Neuronal stem cell (in vitro differentiated cells): ENCODE data around the gene IP6K1.

ENCODE experiments used
- DNase-seq: peaks from one replicate; pipeline ENCODE4 v3.0.0-alpha.2; 2013; ENCODE audit warnings: low spot score
- H2AFZ ChIP-seq: one replicate; pipeline ENCODE4 v1.6.1; 2013; ENCODE audit warnings: mild to moderate bottlenecking, low read length, inconsistent platforms
- H2AK5ac ChIP-seq: 2 replicates; pipeline ENCODE4 v1.6.1; 2013; ENCODE audit warnings: low read depth, mild to moderate bottlenecking, inconsistent platforms, low read length, moderate library complexity, mixed read lengths
- H2BK120ac ChIP-seq: 2 replicates; pipeline ENCODE4 v1.6.1; 2013; ENCODE audit warnings: low read depth, mild to moderate bottlenecking, inconsistent platforms, low read length, moderate library complexity, mixed read lengths
- H2BK12ac ChIP-seq: one replicate; pipeline ENCODE4 v1.6.1; 2013; ENCODE audit warnings: low read length, inconsistent platforms
- H2BK15ac ChIP-seq: 2 replicates; pipeline ENCODE4 v1.6.1; 2013; ENCODE audit warnings: mild to moderate bottlenecking, low read length, inconsistent platforms, mixed read lengths
- H2BK5ac ChIP-seq: one replicate; pipeline ENCODE4 v1.6.1; 2013; ENCODE audit warnings: inconsistent platforms, mild to moderate bottlenecking, low read length, moderate library complexity
- H3K14ac ChIP-seq: one replicate; pipeline ENCODE4 v1.6.1; 2013; ENCODE audit warnings: low read length, inconsistent platforms
- H3K18ac ChIP-seq: 2 replicates; pipeline ENCODE4 v1.6.1; 2013; ENCODE audit warnings: low read length, inconsistent platforms
- H3K23ac ChIP-seq: 2 replicates; pipeline ENCODE4 v1.6.1; 2013; ENCODE audit warnings: low read depth, mild to moderate bottlenecking, mixed read lengths, low read length, inconsistent platforms; ENCODE audit not compliant: poor library complexity
- H3K27ac ChIP-seq: replicated peaks from 3 replicates; pipeline ENCODE4 v1.5.1; 2013; ENCODE audit warnings: low read length, inconsistent platforms
- H3K27me3 ChIP-seq, 3 experiments: 2 replicates each; pipeline ENCODE4 v1.6.1; 2013; ENCODE audit warnings: low read length in 3 of 3, mild to moderate bottlenecking in 2 of 3, inconsistent platforms in 1 of 3, low read depth in 1 of 3, mixed read lengths in 1 of 3, moderate library complexity in 1 of 3; ENCODE audit not compliant: control insufficient read depth in 3 of 3, insufficient read depth in 3 of 3
- H3K36me3 ChIP-seq, 2 donors: replicated peaks in 1 of 2; 2 replicates each; pipeline ENCODE4 v1.6.1; 2013; ENCODE audit warnings: low read length in 2 of 2; ENCODE audit not compliant: control insufficient read depth in 2 of 2, insufficient read depth in 2 of 2
- H3K4ac ChIP-seq: 2 replicates; pipeline ENCODE4 v1.6.1; 2013; ENCODE audit warnings: inconsistent platforms, mild to moderate bottlenecking, low read length, moderate library complexity
- H3K4me1 ChIP-seq, 2 donors: 1 replicate in 1 of 2; 2 replicates in 1 of 2; pipeline ENCODE4 v1.6.1; 2013; ENCODE audit warnings: low read length in 2 of 2, low read depth in 1 of 2; ENCODE audit not compliant: control insufficient read depth in 2 of 2, insufficient read depth in 1 of 2
- H3K4me2 ChIP-seq: one replicate; pipeline ENCODE4 v1.6.1; 2013; ENCODE audit warnings: mild to moderate bottlenecking, low read length, inconsistent platforms; ENCODE audit not compliant: insufficient read depth, poor library complexity, severe bottlenecking
- H3K4me3 ChIP-seq, 2 donors: 2 replicates each; pipeline ENCODE4 v1.5.1; 2013; ENCODE audit warnings: low read length in 2 of 2, mild to moderate bottlenecking in 2 of 2, inconsistent platforms in 1 of 2, moderate library complexity in 1 of 2
- H3K79me1 ChIP-seq: one replicate; pipeline ENCODE4 v1.6.1; 2013; ENCODE audit warnings: low read depth, mild to moderate bottlenecking, inconsistent platforms, low read length, moderate library complexity
- H3K9ac ChIP-seq: one replicate; pipeline ENCODE4 v1.6.1; 2013; ENCODE audit warnings: mild to moderate bottlenecking, low read depth, low read length, inconsistent platforms; ENCODE audit not compliant: poor library complexity
- H3K9me3 ChIP-seq, 2 donors: replicated peaks in 1 of 2; 2 replicates each; pipeline versions ENCODE3 to v1.6.1; 2013; ENCODE audit warnings: low read length in 2 of 2, mild to moderate bottlenecking in 2 of 2, inconsistent platforms in 1 of 2, low read depth in 1 of 2, mixed read lengths in 1 of 2, moderate library complexity in 1 of 2; ENCODE audit not compliant: control insufficient read depth in 2 of 2, insufficient read depth in 1 of 2
- H4K8ac ChIP-seq: one replicate; pipeline ENCODE4 v1.6.1; 2013; ENCODE audit warnings: low read depth, mild to moderate bottlenecking, inconsistent platforms, low read length, moderate library complexity
- H4K91ac ChIP-seq: one replicate; pipeline ENCODE4 v1.6.1; 2013; ENCODE audit warnings: low read length, low read depth, mild to moderate bottlenecking, inconsistent platforms; ENCODE audit not compliant: poor library complexity
- WGBS, 2 donors: extraction: QIAGEN DNeasy Blood & Tissue Kit; methylation state at CpG; one replicate each; pipeline ENCODE4 v1.1.7; 2013; ENCODE audit warnings: missing lambda C conversion rate in 2 of 2, mixed read lengths in 1 of 2; ENCODE audit not compliant: insufficient read length in 2 of 2, insufficient replicate concordance in 1 of 2; ENCODE audit errors: extremely low coverage in 2 of 2; 5-methylcytosine and 5-hydroxymethylcytosine counted together

The IP6K1 gene

DNA sequence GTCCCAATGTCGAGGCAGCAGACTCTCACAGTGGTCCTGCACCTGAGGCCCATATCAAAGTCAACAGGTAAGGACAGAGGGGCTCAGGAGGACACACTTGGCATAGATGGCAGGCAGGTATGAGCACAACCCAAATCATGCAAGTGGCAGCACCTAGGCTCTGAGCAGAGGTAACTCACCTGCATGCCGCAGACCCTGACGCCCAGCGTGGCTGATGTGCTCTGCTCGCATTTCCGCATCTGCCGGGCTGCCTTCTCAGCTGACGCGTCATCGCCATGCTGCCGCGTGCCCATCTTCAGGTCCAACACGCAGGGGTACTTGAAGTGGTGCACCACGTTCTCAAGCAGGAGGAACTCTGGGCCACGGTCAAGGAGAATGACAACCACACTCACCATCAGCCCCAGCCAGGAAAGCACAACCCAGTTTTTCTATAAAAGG lies 58.4 kb downstream of the IP6K1 start:
- Histone ChIP-seq H3K9me3 (no peaks in the 10 kb centered on the region), H3K14ac (no peak overlapping the region), H3K4ac (peak overlapping the region; percentile 39), H2BK15ac (no peak overlapping the region), H3K4me2 (no peak overlapping the region), H2BK120ac (no peak overlapping the region), H3K18ac (no peak overlapping the region), H3K27me3 (peaks cover 0 to 1% (median 0%) of the 10 kb centered on the region in 3 experiments), H2AK5ac (no peak overlapping the region), H3K4me3 (peak overlapping the region in 1 of 2 donors; percentile 7), H3K4me1 (peaks cover 5 to 9% of the 10 kb centered on the region in 2 donors), H4K91ac (no peak overlapping the region), H3K36me3 (peaks cover 41 to 78% of the 10 kb centered on the region in 2 donors), H2BK12ac (no peak overlapping the region), H2AFZ (no peak overlapping the region), H2BK5ac (no peak overlapping the region), H3K79me1 (peaks cover 13% of the 10 kb centered on the region), H3K23ac (peak overlapping the region; percentile 83), H3K27ac (no peak overlapping the region), H3K9ac (peak overlapping the region; percentile 38), H4K8ac (no peak overlapping the region)
- WGBS, 2 donors = no CpG with 5 or more reads among the region's 15 CpGs
- no peak for DNase-seq

DNA sequence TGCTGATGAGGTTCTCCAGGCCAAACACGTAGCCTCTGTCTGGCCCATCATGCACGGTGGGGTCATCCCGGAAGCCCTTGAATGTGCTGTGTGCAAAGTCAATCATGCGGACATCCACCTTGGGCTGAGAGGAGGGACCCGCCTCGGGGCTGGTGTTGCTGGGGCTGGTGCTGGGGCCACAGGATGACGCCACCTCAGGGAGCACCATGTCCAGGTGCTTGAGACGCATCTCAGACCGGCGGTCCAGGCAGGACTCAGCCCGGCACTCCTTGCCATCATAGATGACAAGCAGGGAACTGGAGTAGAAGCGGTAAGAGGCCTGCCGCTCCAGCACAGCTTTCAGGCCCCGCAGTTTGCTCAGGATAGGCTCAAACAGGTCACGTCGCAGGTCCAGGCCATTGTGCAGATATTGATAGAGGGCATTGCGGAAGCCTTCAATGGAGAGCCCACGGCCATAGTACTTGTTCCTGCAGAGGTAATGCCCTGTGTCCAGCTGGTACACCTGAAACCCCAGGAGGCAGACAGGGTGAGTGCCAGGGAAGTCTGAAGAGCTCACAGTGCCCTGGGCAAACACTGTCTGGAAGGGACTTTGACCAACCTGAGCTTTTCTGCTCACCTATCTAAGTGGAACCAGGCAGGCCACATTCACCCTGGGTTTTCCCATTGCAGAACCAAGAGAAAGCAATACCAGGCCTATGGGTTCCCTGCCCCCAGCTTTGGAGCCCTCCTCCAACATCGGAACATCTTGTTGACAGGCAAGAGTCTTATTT lies 59.0 kb downstream of the IP6K1 start:
- H2BK12ac ChIP-seq = no peak overlapping the region
- peak overlapping the region; percentile 38 for H3K9ac ChIP-seq
- no peak overlapping the region for H3K18ac ChIP-seq
- no peak overlapping the region for H2BK120ac ChIP-seq
- peaks cover 0 to 1% (median 0%) of the 10 kb centered on the region in 3 experiments for H3K27me3 ChIP-seq
- H3K4ac ChIP-seq = no peak overlapping the region
- DNase-seq = no peak
- H3K4me3 ChIP-seq = no peak overlapping the region
- H3K79me1 ChIP-seq = peaks cover 18% of the 10 kb centered on the region
- no peak overlapping the region for H3K27ac ChIP-seq
- no peak overlapping the region for H2AFZ ChIP-seq
- H4K91ac ChIP-seq = no peak overlapping the region
- H3K4me1 ChIP-seq = peaks cover 9 to 14% of the 10 kb centered on the region in 2 donors
- H3K9me3 ChIP-seq = no peaks in the 10 kb centered on the region
- H3K23ac ChIP-seq = peak overlapping the region; percentile 17
- no peak overlapping the region for H2AK5ac ChIP-seq
- H2BK15ac ChIP-seq = no peak overlapping the region
- no peak overlapping the region for H2BK5ac ChIP-seq
- whole genome bisulfite sequencing, 2 donors = no CpG with 5 or more reads among the region's 19 CpGs
- H3K4me2 ChIP-seq = no peak overlapping the region
- H3K14ac ChIP-seq = no peak overlapping the region
- no peak overlapping the region for H4K8ac ChIP-seq
- peaks cover 40 to 78% of the 10 kb centered on the region in 2 donors for H3K36me3 ChIP-seq

DNA sequence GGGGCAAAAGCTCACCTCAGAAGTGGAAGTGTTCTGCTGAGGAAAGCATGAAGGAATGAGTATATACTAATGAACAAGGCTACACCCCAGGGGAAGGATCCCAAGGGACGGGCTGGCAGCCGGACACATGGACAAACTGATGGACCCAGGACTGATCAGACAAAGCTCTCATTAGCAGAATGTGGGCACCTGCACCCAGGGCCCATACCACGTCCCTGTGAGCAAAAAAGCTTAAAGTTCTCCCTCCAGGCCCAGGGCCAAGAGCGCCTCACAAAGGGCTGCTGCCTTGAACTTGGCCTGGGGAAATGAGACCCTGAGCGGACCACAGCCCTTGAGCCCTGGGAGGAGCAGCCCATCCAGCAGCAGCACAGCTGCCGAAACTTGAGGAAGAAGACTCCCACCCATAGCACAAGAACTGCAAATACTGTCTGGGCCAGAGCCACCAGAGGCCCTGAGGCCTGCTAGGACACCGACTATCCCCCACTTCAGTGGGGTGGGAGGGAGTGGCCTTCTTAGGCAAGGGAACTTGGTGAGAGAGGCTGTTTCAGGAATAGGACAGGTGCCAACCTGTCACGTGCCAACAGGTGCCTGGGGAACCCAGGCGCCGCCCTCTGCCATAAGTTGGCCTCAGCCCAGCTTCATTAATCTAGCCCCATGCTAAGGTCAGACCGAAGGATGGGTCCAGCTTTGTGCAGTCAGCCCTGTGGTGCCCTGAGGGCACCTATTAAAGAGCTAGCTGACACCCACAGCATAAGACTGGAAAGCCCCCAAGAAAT lies 60.2 kb downstream of the IP6K1 start:
- H3K4ac ChIP-seq = no peak overlapping the region
- H3K23ac ChIP-seq = no peak overlapping the region
- H2BK5ac ChIP-seq = peak overlapping the region; percentile 69
- H3K9me3 ChIP-seq = no peaks in the 10 kb centered on the region
- H2BK15ac ChIP-seq = no peak overlapping the region
- H4K91ac ChIP-seq = no peak overlapping the region
- H3K4me2 ChIP-seq = no peak overlapping the region
- no peak overlapping the region for H3K27ac ChIP-seq
- H3K79me1 ChIP-seq = peaks cover 25% of the 10 kb centered on the region
- no peak overlapping the region for H2BK12ac ChIP-seq
- no peak for DNase-seq
- no peak overlapping the region for H2AK5ac ChIP-seq
- no peak overlapping the region for H2BK120ac ChIP-seq
- peaks cover 9 to 14% of the 10 kb centered on the region in 2 donors for H3K4me1 ChIP-seq
- WGBS, 2 donors = no CpG with 5 or more reads among the region's 11 CpGs
- no peak overlapping the region for H3K14ac ChIP-seq
- H2AFZ ChIP-seq = no peak overlapping the region
- no peak overlapping the region for H3K9ac ChIP-seq
- H3K27me3 ChIP-seq = peaks cover 0 to 1% (median 0%) of the 10 kb centered on the region in 3 experiments
- H4K8ac ChIP-seq = no peak overlapping the region
- no peak overlapping the region for H3K18ac ChIP-seq
- H3K36me3 ChIP-seq = peaks cover 45 to 78% of the 10 kb centered on the region in 2 donors
- no peak overlapping the region for H3K4me3 ChIP-seq

DNA sequence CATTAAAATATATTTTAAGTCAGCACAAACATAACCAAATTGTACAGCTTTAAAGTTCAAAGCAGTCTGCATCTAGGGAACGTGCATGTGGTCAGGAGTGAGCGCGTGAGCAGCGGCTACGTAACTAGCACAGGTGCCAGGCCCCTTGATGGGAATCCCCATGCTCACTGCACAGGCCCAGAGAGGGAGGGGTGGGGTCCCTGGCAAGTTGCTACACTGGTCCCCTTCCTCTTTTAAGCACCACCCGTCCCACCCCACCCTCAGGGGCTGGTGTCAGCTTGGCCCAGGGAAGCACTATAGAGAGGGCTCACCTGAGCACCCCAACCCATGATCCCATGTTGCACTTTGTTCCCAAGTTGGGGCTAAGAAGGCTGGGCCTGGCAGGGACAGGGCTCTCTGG lies 61.8 kb downstream of the IP6K1 start:
- peak overlapping the region in 1 of 2 donors; percentile 80 for H3K4me3 ChIP-seq
- DNase-seq = no peak
- no peak overlapping the region for H2BK12ac ChIP-seq
- H3K4ac ChIP-seq = no peak overlapping the region
- H3K9ac ChIP-seq = no peak overlapping the region
- H3K23ac ChIP-seq = no peak overlapping the region
- H3K4me2 ChIP-seq = peak overlapping the region; percentile 89
- no peaks in the 10 kb centered on the region for H3K9me3 ChIP-seq
- H2AK5ac ChIP-seq = peak overlapping the region; percentile 83
- no peak overlapping the region for H4K91ac ChIP-seq
- H2AFZ ChIP-seq = peak overlapping the region; percentile 92
- H2BK15ac ChIP-seq = no peak overlapping the region
- no peak overlapping the region for H3K14ac ChIP-seq
- no peak overlapping the region for H3K18ac ChIP-seq
- no peak overlapping the region for H2BK120ac ChIP-seq
- no peak overlapping the region for H2BK5ac ChIP-seq
- no CpG with 5 or more reads among the region's 6 CpGs for WGBS, 2 donors
- peaks cover 45 to 75% of the 10 kb centered on the region in 2 donors for H3K36me3 ChIP-seq
- H3K79me1 ChIP-seq = peaks cover 25% of the 10 kb centered on the region
- peaks cover 0 to 1% (median 0%) of the 10 kb centered on the region in 3 experiments for H3K27me3 ChIP-seq
- H3K27ac ChIP-seq = peak overlapping the region; percentile 75
- peak overlapping the region; percentile 89 for H4K8ac ChIP-seq
- H3K4me1 ChIP-seq = peaks cover 9 to 14% of the 10 kb centered on the region in 2 donors
